H1 (cell line): ENCODE data around the gene DGCR8.

ENCODE experiments used
- EP300 ChIP-seq, 2 experiments: IDR thresholded peaks; 1 replicate in 1 of 2; 2 replicates in 1 of 2; pipeline ENCODE4 v1.6.1; 2011 to 2012; ENCODE audit warnings: low read depth in 2 of 2, low read length in 2 of 2, mild to moderate bottlenecking in 2 of 2, borderline replicate concordance in 1 of 2, inconsistent platforms in 1 of 2, moderate library complexity in 1 of 2
- JUN ChIP-seq: IDR thresholded peaks from 2 replicates; pipeline ENCODE4 v1.6.1; 2011; ENCODE audit warnings: low read depth, mild to moderate bottlenecking, improper control_type of control experiment, low read length
- JUND ChIP-seq: IDR thresholded peaks from 2 replicates; pipeline ENCODE4 v1.6.1; 2011; ENCODE audit warnings: mild to moderate bottlenecking, improper control_type of control experiment, low read length
- POLR2A ChIP-seq, 2 experiments: IDR thresholded peaks; 1 replicate in 1 of 2; 2 replicates in 1 of 2; pipeline ENCODE4 v1.6.1; 2011; ENCODE audit warnings: low read depth in 2 of 2, low read length in 2 of 2, mild to moderate bottlenecking in 2 of 2; ENCODE audit errors: control extremely low read depth in 1 of 2
- SIN3A ChIP-seq, 2 experiments: IDR thresholded peaks in 1 of 2; conservative IDR thresholded peaks in 1 of 2; 2 replicates each; pipeline ENCODE4 v1.6.1; 2011 to 2012; ENCODE audit warnings: low read length in 2 of 2, improper control_type of control experiment in 1 of 2, low read depth in 1 of 2, mild to moderate bottlenecking in 1 of 2
- TF ChIP-seq, protein P1 (sequence below), 3 experiments: IDR thresholded peaks; 1 replicate in 2 of 3; 2 replicates in 1 of 3; pipeline versions ENCODE4 v1.5.1 to v1.6.1; 2011; ENCODE audit warnings: low read length in 3 of 3, mild to moderate bottlenecking in 3 of 3, inconsistent platforms in 2 of 3, low read depth in 1 of 3, moderate library complexity in 1 of 3; ENCODE audit not compliant: insufficient read depth in 1 of 3; ENCODE audit errors: control extremely low read depth in 1 of 3
- TF ChIP-seq, protein P2 (sequence below): IDR thresholded peaks from 2 replicates; pipeline ENCODE4 v1.6.1; 2012; ENCODE audit warnings: inconsistent platforms

DNA sequence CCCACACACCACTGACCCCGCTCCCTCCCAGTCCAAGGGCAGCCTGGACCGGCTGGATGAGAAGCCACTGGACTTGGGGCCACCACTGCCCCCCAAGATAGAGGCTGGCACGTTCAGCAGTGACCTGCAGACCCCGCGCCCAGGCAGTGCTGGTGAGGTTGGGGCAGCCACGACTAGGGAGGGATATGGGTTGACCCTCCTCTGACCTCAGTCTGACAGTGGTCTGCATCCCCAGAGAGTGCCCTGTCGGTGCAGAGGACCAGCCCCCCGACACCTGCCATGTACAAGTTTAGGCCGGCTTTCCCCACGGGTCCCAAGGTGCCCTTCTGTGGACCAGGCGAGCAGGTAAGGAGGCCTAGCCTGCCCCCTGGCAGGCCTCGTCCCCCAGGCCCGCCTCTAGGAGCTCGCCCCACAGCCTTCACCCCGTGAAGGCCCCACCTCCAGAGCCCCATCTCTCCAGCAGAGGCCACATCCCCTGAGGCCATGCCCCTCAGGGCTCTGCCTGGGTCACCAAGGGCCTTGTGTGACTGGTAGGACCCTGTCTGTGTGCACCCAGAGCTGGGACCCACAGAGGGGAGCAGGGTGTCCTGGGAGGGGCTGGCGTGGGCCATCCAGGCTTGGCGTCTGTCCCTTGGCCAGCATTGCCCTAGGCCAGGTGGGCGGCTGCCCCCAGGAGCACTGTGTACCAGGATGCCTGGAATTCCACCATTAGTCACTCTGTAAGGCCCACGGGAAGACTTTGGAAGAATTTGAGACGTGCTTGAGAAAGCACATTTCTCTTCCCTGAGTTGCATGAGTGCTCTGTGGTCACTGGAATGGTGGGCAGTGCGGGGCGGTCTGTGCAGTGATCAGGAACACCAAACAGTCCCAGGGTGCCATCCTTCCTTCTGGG lies 61.4 kb downstream of the DGCR8 start:
- TF ChIP-seq, protein P1, sequence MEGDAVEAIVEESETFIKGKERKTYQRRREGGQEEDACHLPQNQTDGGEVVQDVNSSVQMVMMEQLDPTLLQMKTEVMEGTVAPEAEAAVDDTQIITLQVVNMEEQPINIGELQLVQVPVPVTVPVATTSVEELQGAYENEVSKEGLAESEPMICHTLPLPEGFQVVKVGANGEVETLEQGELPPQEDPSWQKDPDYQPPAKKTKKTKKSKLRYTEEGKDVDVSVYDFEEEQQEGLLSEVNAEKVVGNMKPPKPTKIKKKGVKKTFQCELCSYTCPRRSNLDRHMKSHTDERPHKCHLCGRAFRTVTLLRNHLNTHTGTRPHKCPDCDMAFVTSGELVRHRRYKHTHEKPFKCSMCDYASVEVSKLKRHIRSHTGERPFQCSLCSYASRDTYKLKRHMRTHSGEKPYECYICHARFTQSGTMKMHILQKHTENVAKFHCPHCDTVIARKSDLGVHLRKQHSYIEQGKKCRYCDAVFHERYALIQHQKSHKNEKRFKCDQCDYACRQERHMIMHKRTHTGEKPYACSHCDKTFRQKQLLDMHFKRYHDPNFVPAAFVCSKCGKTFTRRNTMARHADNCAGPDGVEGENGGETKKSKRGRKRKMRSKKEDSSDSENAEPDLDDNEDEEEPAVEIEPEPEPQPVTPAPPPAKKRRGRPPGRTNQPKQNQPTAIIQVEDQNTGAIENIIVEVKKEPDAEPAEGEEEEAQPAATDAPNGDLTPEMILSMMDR (IDR thresholded peaks at IDR 0.05; ENCODE audit: control extremely low read depth in 1 of 3, insufficient read depth in 1 of 3, low read depth in 1 of 3, low read length in 3 of 3): no peak
- TF ChIP-seq JUN (no peak), POLR2A (IDR thresholded peaks at IDR 0.05; ENCODE audit: control extremely low read depth in 1 of 2, low read depth in 2 of 2, low read length in 2 of 2) (no peak), JUND (no peak), SIN3A (conservative IDR thresholded peaks at IDR 0.05 in 1 of 2, IDR thresholded peaks at IDR 0.05 in 1 of 2; ENCODE audit: low read depth in 1 of 2, low read length in 2 of 2) (no peak), EP300 (IDR thresholded peaks at IDR 0.05; ENCODE audit: borderline replicate concordance in 1 of 2, low read depth in 2 of 2, low read length in 2 of 2) (no peak)
- TF ChIP-seq, protein P2, sequence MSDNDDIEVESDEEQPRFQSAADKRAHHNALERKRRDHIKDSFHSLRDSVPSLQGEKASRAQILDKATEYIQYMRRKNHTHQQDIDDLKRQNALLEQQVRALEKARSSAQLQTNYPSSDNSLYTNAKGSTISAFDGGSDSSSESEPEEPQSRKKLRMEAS: no peak
